Epithelial cell of proximal tubule (primary cell): Measurements from ENCODE around the gene SERTAD2. TPM values are rescaled to one million over a fixed set of nuclear protein-coding genes. Genes with fewer than 3 reads are reported as not detected.

ENCODE experiments used
- DNase-seq: peaks from one replicate; pipeline ENCODE4 v3.0.0-alpha.2; 2011; ENCODE audit warnings: low read depth
- H3K4me3 ChIP-seq: 2 replicates; pipeline ENCODE4 v1.5.1; 2011; ENCODE audit warnings: low read depth, mild to moderate bottlenecking, low read length
- total RNA-seq: library from RNA; depleted of rRNA; stranded (reverse); fragments of >200 nt; gene quantifications from 2 replicates; pipeline ENCODE4 v1.2.3, GENCODE V29; 2015
- TF ChIP-seq, protein P1 (sequence below): conservative IDR thresholded peaks from 2 replicates; pipeline ENCODE4 v1.5.1; 2012; ENCODE audit warnings: low read depth, mild to moderate bottlenecking, low read length

Gene SERTAD2
- total RNA-seq, 1 donor from 2014 or later: 20.9 TPM

DNA sequence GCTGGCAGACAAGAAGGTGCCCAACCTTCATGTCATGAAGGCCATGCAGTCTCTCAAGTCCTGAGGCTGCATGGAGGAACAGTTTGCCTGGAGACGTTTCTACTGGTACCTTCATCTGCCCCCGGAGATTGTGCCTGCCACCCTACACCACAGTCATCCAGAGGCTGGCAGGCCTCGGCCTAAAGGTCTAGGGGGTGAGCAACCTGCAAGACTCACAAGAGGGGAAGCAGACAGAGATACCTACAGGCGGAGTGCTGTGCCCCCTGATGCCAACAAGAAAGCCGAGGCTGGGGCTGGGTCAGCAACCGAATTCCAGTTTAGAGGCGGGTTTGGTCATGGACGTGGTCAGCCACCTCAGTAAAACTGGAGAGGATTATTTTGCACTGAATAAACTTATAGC is 12.0 kb upstream of the SERTAD2 start:
- no peak overlapping the region for H3K4me3 ChIP-seq
- TF ChIP-seq, protein P1, sequence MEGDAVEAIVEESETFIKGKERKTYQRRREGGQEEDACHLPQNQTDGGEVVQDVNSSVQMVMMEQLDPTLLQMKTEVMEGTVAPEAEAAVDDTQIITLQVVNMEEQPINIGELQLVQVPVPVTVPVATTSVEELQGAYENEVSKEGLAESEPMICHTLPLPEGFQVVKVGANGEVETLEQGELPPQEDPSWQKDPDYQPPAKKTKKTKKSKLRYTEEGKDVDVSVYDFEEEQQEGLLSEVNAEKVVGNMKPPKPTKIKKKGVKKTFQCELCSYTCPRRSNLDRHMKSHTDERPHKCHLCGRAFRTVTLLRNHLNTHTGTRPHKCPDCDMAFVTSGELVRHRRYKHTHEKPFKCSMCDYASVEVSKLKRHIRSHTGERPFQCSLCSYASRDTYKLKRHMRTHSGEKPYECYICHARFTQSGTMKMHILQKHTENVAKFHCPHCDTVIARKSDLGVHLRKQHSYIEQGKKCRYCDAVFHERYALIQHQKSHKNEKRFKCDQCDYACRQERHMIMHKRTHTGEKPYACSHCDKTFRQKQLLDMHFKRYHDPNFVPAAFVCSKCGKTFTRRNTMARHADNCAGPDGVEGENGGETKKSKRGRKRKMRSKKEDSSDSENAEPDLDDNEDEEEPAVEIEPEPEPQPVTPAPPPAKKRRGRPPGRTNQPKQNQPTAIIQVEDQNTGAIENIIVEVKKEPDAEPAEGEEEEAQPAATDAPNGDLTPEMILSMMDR: no peak
- DNase-seq: no peak

- TF ChIP-seq, protein P1: no peak
- DNase-seq: no peak
- H3K4me3 ChIP-seq: no peak overlapping the region
These were observed 9.7 kb upstream of the SERTAD2 start for GRCh38 chr2:64663402-64663801.

DNA sequence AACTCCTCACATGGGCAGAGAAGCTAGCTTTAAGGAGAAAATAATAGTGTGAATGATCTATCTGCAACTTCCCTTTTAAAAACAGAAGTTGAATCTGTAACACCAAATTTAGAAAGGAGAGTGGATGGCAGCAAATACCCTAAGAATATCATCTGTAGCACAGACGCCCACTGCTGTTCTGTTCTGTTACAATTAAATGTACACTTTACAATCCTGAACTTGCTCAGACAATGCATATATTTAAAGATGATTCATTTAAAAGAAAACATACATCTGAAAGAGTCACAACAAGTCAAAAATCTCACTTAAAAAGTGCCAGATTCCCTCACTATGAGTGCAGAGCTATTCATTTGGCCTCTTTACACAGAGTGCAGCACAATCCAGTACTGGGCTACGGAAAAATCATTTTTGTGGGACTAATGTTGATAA is 8.0 kb upstream of the SERTAD2 start:
- H3K4me3 ChIP-seq: no peak overlapping the region
- TF ChIP-seq, protein P1: no peak
- DNase-seq: no peak

DNA sequence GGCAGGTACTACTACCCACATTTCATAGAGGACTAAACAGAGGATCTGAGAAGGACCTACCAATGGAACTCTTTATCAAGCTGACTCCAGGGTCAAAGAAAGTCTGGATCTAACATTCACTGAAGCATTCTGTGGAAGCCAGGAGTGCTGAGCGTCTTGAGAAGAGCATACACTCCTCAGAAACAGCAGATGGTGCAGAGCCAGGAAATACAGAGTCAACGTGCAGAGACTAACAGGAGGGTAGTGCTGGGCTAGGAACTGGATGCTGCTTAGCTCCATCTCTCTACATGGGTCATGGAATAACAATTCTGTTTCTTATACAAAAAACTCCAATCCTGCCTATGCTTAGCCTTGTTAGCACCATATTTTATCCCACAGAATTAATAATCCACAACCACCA is 5.5 kb upstream of the SERTAD2 start:
- H3K4me3 ChIP-seq: no peak overlapping the region
- TF ChIP-seq, protein P1: no peak
- no peak for DNase-seq

GRCh38 chr2:64658269-64658668 is 4.6 kb upstream of the SERTAD2 start:
- H3K4me3 ChIP-seq: no peak overlapping the region
- TF ChIP-seq, protein P1: no peak
- DNase-seq: no peak

GRCh38 chr2:64657411-64657810 is 3.7 kb upstream of the SERTAD2 start:
- DNase-seq: no peak
- no peak overlapping the region for H3K4me3 ChIP-seq
- TF ChIP-seq, protein P1: no peak

DNA sequence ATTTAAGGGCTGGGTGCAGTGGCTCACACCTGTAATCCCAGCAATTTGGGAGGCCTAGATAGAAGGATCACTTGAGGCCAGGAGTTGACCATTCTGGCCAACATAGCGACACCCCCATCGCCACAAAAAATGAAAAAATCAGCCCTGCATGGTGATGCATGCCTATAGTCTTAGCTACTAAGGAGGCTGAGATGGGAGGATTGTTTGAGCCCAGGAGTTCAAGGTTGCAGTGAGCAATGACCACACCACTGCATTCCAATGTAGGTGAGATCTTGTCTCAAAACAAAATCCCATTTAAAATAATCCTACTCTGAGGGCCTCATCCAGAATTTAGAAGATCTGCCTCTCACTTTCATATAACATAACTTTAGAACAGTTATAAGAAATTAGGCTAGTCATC is 2.7 kb upstream of the SERTAD2 start:
- no peak overlapping the region for H3K4me3 ChIP-seq
- no peak for DNase-seq
- TF ChIP-seq, protein P1: no peak
